Omental fat pad (tissue), 4 donors: ENCODE results near the gene NOP16. TPM values are rescaled to one million over a fixed set of nuclear protein-coding genes. Genes with fewer than 3 reads are reported as not detected.

Experiments used
- ATAC-seq: fragments of 150-250 bp; one replicate; pipeline ENCODE4 v1.9.1; 2016; ENCODE audit warnings: mild to moderate bottlenecking, moderate library complexity; ENCODE audit not compliant: low FRiP score
- DNase-seq: peaks from one replicate; pipeline ENCODE4 v3.0.0-alpha.2; 2019; ENCODE audit warnings: low spot score
- total RNA-seq, 4 donors: library from RNA; depleted of rRNA; stranded (reverse); fragments of >200 nt; gene quantifications; one replicate each; pipeline ENCODE4 v1.1.0, GENCODE V29; 2016
- TF ChIP-seq, protein P1 (sequence below), 3 donors: fragments of 450-650 bp; IDR thresholded peaks; one replicate each; pipeline ENCODE4 v1.5.1; 2016 to 2017; ENCODE audit warnings: antibody characterized with exemption in 3 of 3, mild to moderate bottlenecking in 3 of 3, moderate library complexity in 2 of 3

The NOP16 gene
- total RNA-seq, 4 donors from 2014 or later: 6.1 to 84.7 (median 24.3) TPM

DNA sequence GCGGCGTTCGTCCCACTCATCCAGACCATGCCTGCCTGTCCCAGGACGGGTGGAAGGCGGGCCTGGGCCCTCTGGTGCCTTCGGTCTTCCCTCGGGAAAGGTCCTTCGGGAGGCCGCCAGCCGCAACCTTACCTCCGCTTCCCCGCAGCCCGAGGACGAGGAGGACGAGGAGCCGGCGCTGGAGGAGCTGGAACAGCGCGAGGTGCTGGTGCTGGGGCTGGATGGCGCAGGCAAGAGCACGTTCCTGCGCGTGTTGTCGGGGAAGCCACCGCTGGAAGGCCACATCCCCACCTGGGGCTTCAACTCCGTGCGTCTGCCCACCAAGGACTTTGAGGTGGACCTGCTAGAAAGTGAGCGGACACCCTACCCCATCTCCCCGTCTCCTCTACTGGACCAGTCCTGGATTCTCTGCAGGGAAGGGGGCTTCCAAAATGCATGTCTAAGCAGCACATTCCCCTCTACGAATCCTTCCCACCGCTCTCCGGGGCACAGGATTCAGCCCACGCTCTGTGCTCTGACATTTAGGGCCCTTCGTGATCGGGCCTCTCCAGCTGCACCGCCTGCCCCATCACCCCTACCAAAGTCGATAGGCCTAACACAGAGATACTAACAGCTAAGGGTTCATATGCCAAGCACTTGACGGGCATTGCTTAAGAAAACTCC lies 22.0 kb downstream of the NOP16 start:
- no peak for ATAC-seq
- TF ChIP-seq, protein P1, sequence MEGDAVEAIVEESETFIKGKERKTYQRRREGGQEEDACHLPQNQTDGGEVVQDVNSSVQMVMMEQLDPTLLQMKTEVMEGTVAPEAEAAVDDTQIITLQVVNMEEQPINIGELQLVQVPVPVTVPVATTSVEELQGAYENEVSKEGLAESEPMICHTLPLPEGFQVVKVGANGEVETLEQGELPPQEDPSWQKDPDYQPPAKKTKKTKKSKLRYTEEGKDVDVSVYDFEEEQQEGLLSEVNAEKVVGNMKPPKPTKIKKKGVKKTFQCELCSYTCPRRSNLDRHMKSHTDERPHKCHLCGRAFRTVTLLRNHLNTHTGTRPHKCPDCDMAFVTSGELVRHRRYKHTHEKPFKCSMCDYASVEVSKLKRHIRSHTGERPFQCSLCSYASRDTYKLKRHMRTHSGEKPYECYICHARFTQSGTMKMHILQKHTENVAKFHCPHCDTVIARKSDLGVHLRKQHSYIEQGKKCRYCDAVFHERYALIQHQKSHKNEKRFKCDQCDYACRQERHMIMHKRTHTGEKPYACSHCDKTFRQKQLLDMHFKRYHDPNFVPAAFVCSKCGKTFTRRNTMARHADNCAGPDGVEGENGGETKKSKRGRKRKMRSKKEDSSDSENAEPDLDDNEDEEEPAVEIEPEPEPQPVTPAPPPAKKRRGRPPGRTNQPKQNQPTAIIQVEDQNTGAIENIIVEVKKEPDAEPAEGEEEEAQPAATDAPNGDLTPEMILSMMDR (IDR thresholded peaks at IDR 0.05): no peak

GRCh38 chr5:176365351-176366231 lies 22.8 kb downstream of the NOP16 start, which contains the start of gene ARL10:
Gene ARL10, plus strand, starts transcription at chr5:176365487. Its CDS starts 77 bp downstream, at chr5:176365564.
- ATAC-seq (peak; percentile 64), DNase-seq (no peak)
- TF ChIP-seq, protein P1 (IDR thresholded peaks at IDR 0.05): no peak

More for the DNA sequence above, 22.0 kb downstream of the NOP16 start:
- no peak for DNase-seq

DNA sequence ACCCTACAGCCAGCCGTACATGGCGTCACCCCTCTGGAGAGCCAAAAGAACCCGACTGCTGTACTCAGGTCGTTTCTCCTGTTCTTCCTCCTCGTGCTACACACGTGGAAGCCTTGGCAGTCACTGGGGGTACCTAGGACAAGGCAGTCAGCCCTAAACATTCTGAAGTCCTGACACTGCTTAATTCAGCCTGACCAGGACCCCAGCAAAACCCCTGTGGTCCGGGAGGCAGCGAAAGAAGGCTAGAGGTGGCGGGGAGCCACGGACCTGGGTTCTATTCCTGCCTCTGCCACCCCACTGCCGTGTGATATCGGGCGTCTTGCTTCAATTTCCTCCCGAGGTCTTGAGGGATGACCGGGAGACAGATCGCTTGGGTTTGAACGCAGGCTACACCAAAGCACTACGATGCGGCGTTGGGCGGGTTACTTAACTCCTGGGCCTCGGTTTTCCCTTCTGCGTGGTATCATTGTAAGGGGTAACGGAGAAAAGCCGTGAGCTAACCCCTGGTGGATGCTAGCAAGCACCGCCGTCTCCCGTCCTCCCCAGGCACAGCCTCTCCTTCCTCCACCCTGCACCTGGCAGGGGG lies 23.5 kb downstream of the NOP16 start:
- ATAC-seq (no peak), DNase-seq (no peak)
- TF ChIP-seq, protein P1 (IDR thresholded peaks at IDR 0.05): no peak

DNA sequence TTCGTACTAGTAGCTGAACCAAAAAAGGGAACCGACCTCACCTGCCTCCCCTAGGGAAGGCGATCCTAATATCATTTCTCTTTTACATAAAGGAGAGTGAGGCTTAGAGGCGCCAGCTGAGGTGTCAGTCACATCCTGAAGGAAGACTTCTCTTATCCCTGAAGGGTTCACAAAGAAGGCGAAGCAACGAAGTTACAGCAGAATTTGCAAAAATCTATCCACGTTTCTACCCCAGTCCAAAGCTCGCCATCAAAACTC lies 26.2 kb downstream of the NOP16 start:
- ATAC-seq (no peak), DNase-seq (no peak)
- TF ChIP-seq, protein P1 (IDR thresholded peaks at IDR 0.05): no peak

- ATAC-seq: peak; percentile 91
- peak; percentile 79 for DNase-seq
- TF ChIP-seq, protein P1 (IDR thresholded peaks at IDR 0.05): no peak
Measured at GRCh38 chr5:176361437-176362232, 26.8 kb downstream of the NOP16 start, which contains the start of gene KIAA1191. Gene KIAA1191, minus strand, starts transcription at chr5:176361764. Its CDS starts 2,256 bp downstream, at chr5:176359508.

GRCh38 chr5:176360894-176361436 lies 27.4 kb downstream of the NOP16 start:
- DNase-seq: no peak
- TF ChIP-seq, protein P1 (IDR thresholded peaks at IDR 0.05): no peak
- ATAC-seq: peak; percentile 1
